ENCODE measurements around the gene CNPY2. TPM values are rescaled to one million over a fixed set of nuclear protein-coding genes. Genes with fewer than 3 reads are reported as not detected.
A peak's percentile ranks its signal among the peaks of the same experiment; 100 is the strongest.

CNPY2 gene
- total and polyA plus RNA-seq, 2 of the 13 experiments (the other 11 are each of a cell fraction or from before 2014, with no cell fraction given) = 285 to 356 TPM

DNA sequence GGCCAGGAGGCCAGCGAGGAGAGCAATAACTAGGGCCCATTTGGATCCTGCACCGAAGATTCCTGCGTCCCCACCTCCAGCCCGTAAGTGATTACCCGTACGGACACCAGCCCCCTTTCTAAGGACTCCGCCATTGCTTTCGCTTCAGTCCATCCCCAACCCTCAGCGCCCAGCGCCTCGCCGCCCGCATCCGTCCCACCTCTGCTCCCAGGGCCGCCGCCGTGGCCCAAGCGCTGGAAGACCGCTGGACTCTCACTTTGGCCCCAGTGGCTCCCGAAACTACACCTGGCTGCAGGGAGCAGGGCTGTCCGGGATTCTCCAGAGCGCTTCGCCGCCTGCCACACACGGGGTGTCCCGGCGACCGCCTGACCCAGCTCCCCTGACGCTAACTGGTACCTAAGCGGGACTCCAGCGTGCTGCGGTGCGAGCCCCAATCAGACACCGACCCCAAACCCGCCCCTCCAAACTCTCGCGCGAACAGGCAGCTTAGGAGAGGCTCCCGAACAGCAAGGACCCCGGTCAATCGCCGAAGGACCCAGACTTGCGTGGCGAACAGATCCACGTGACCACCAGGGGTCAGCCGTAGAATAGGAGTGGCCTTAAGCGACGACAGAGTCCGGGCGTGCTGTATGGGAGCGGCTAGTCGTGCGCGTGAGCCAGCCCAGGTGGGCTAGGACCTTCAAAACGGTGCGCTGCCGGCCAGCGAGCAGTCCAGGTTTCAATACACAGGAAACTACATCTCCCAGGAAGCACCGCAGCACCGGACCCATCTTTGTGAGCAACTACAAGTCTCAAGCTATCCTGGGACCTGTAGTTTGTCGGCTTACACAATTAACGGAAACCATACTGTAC, at the start of gene CNPY2 (continued):
- TF ChIP-seq ZBTB49 (CRISPR knock-in tag; IDR thresholded peaks at IDR 0.05; ENCODE audit: borderline replicate concordance) (no peak), ZNF317 (CRISPR knock-in tag; IDR thresholded peaks at IDR 0.05) (no peak), GABPB1 (CRISPR knock-in tag; IDR thresholded peaks at IDR 0.05) (peak; percentile 78), ZSCAN25 (CRISPR knock-in tag; IDR thresholded peaks at IDR 0.05) (peak; percentile 38; the same call in 1 of the 2 replicates), ZNF792 (CRISPR knock-in tag; IDR thresholded peaks at IDR 0.05) (peak; percentile 90), ZNF570 (CRISPR knock-in tag; IDR thresholded peaks at IDR 0.05; ENCODE audit: borderline replicate concordance) (no peak), JUN (CRISPR knock-in tag; IDR thresholded peaks at IDR 0.05) (no peak), CREB3 (CRISPR knock-in tag; IDR thresholded peaks at IDR 0.05) (peak; percentile 90), NCOA5 (CRISPR knock-in tag; IDR thresholded peaks at IDR 0.05) (no peak), ATRX (CRISPR knock-in tag; IDR thresholded peaks at IDR 0.05; ENCODE audit: borderline replicate concordance) (no peak), ZNF652 (CRISPR knock-in tag; IDR thresholded peaks at IDR 0.05; ENCODE audit: borderline replicate concordance, low read depth) (no peak), ZNF205 (CRISPR knock-in tag; IDR thresholded peaks at IDR 0.05) (no peak), SETDB1 (CRISPR knock-in tag; IDR thresholded peaks at IDR 0.05; ENCODE audit: borderline replicate concordance) (no peak), WIZ (CRISPR knock-in tag; IDR thresholded peaks at IDR 0.05) (no peak), ZNF816 (CRISPR knock-in tag; IDR thresholded peaks at IDR 0.05; ENCODE audit: borderline replicate concordance) (no peak), ZFP36L2 (CRISPR knock-in tag; IDR thresholded peaks at IDR 0.05) (0 out of 2 replicates have a peak, but pooled peaks have one; percentile 59), ZFP90 (CRISPR knock-in tag; IDR thresholded peaks at IDR 0.05; ENCODE audit: borderline replicate concordance) (peak; percentile 78), ZNF83 (CRISPR knock-in tag; IDR thresholded peaks at IDR 0.05; ENCODE audit: borderline replicate concordance) (no peak), ZFY (CRISPR knock-in tag; IDR thresholded peaks at IDR 0.05) (peak; percentile 80), ZNF556 (CRISPR knock-in tag; IDR thresholded peaks at IDR 0.05; ENCODE audit: borderline replicate concordance) (peak; percentile 62; the same call in 1 of the 2 replicates), HNRNPL (IDR thresholded peaks at IDR 0.05; ENCODE audit: low read depth, low read length) (0 out of 2 replicates have a peak, but pooled peaks have one; percentile 58), PHF8 (CRISPR knock-in tag; IDR thresholded peaks at IDR 0.05) (peak; percentile 81)
- TF ChIP-seq, protein P1, sequence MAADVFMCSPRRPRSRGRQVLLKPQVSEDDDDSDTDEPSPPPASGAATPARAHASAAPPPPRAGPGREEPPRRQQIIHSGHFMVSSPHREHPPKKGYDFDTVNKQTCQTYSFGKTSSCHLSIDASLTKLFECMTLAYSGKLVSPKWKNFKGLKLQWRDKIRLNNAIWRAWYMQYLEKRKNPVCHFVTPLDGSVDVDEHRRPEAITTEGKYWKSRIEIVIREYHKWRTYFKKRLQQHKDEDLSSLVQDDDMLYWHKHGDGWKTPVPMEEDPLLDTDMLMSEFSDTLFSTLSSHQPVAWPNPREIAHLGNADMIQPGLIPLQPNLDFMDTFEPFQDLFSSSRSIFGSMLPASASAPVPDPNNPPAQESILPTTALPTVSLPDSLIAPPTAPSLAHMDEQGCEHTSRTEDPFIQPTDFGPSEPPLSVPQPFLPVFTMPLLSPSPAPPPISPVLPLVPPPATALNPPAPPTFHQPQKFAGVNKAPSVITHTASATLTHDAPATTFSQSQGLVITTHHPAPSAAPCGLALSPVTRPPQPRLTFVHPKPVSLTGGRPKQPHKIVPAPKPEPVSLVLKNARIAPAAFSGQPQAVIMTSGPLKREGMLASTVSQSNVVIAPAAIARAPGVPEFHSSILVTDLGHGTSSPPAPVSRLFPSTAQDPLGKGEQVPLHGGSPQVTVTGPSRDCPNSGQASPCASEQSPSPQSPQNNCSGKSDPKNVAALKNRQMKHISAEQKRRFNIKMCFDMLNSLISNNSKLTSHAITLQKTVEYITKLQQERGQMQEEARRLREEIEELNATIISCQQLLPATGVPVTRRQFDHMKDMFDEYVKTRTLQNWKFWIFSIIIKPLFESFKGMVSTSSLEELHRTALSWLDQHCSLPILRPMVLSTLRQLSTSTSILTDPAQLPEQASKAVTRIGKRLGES (CRISPR knock-in tag; IDR thresholded peaks at IDR 0.05; ENCODE audit: borderline replicate concordance) = 0 out of 2 replicates have a peak, but pooled peaks have one; percentile 64
- TF ChIP-seq, protein P2, sequence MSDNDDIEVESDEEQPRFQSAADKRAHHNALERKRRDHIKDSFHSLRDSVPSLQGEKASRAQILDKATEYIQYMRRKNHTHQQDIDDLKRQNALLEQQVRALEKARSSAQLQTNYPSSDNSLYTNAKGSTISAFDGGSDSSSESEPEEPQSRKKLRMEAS (IDR thresholded peaks at IDR 0.05) = peak; percentile 91

Measured in HepG2 (cell line).